NCI-H2196 treated with DMSO at 0.1 percent for 48 hours (cell line): ENCODE results near the gene YARS2.

Experiments
- DNase-seq: peaks from one replicate; lab custom pipeline; 2025; ENCODE audit not compliant: unreplicated experiment; lab: John Stamatoyannopoulos, UW

The YARS2 gene

DNA sequence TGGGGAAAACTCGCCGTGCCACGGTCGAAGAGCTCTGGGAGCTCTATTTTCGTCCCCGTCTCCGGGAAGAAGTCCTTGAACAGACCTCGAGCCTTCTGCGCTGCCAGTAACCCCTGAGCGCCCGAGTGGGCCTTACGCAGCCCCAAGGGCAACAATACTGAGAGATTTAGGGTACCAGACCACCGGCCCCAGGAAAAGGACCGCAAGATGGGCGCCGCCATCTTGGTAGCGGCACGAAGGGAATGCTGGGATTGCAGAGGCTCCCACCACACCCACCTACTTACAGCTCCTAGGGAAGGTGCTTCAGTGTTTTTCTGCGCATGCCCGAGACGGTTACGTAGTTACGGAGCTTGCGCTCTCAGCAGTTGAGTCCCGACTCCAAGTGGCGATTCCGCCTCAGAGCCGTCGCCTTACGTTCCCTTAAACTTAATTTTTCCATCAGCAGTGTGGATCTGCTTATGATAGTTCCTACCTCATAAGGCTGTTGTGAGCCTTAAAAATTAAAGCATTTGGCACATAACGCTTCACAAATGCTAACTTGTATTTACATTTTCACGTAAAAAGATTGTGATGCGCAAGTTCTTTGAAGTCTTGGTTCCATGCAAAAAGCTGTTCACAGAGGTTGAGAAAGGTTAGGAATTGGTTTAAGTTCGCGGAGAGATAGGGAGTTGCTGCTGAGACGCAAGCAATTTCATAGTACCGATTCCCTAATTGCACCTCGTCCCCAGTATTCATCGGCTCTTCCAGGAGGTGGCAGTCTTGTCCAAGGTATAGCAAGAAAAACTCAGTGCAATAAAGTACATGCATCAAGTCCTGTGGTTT, at the start of gene YARS2:
Gene YARS2, minus strand, starts transcription at position 244 of the 822 bp plus-strand sequence. Its CDS starts 23 bp downstream, at position 221.
- DNase-seq: peak; percentile 96

- DNase-seq: no peak
Measured at GRCh38 chr12:32804301-32804700, 48.6 kb upstream of the YARS2 start.

DNA sequence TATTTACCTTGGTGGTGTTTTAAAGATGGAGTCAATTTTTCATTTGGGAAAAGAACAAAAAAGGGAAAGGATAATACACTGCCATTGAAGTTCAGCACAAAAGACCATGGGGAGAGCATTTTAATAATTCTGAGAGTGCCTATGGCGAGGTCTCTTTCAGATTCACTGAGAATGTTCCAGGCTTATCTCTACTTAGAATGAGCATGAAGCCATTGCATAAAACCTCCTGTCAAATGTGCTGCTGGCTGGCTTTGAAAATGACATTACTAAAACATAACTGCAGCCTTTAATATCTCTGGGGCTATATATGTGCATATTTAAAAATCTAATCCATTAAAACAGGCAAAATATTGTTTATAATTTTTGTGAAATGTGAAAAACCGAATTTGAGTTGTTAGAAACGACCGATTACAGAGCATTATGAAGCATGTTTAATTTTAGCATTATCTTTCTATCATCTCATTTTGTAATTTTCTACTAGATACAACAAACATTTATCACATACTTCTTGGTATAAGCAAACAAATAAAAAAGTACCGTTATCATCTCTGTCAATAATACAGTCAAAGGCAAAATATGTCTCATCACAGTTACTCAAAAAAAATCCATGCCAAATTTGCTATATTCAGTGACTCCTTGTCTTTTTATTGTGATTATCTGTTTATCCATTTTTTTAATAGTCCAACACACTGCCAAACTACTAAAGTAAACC, 45.7 kb upstream of the YARS2 start:
- no peak for DNase-seq

GRCh38 chr12:32794281-32794680, 38.6 kb upstream of the YARS2 start:
- DNase-seq: no peak

GRCh38 chr12:32789916-32790315, 34.2 kb upstream of the YARS2 start:
- no peak for DNase-seq

DNA sequence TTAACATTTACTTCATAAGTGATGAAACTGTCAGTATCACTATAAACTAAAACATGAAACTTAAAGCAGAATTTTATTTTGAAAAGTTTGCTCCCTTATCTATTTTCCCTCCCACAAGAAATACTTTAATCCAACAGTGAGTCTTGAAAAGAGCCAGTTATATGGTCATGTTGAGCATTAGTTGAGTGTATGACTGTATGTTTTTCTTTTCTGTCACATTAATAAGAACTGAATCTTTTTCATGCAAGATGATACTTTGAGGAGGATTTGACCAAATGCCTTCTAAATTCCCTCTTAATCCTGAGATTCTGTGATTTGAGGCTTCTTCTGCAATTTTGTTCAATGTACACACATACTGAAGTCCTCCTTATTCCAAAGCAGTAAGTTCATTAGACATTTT, 33.7 kb upstream of the YARS2 start:
- no peak for DNase-seq

GRCh38 chr12:32788405-32788804, 32.7 kb upstream of the YARS2 start:
- DNase-seq: no peak

- DNase-seq: no peak
Measured at GRCh38 chr12:32785557-32785956, 29.9 kb upstream of the YARS2 start.

DNA sequence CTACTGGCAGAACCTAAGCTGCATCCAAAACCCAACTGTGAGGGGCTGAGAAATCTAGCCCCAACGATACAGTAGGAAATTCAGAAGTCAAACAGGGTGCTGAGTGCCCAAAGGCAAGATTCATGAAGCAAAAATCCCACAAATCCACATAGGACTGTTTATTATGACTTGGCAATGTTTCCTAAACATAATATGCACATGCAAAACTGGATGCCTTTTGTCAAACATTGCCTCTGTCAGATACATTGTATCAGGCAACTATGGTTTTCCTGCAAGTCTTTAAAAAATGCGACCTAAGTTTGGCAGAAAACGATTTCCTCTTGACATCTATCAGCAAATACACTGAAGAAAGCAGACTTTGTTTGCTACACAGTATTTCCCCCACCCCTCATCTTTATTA, 27.3 kb upstream of the YARS2 start:
- DNase-seq: no peak

- DNase-seq: no peak
Measured at GRCh38 chr12:32780071-32780470, 24.4 kb upstream of the YARS2 start.

DNA sequence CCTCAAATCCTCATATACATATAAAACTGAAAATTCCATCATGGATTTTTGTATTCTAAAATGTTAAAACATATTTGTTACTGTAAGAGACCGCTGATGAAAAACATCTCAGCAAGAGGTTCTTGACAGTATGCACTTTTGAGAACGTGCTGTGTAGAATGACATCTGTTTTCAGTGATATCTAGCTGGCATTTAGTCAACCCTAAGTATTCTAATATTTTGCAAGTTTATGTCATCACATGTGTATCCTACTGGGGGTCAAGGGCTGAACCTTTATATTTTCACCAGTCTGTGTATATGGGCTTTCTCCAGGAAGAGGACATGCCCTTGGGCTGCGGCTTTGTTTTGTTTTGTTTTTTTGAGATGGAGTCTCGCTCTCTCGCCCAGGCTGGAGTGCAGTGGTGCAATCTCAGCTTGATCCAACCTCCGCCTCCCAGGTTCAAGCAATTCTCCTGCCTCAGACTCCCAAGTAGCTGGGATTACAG, 22.0 kb upstream of the YARS2 start:
- no peak for DNase-seq

- DNase-seq: no peak
Measured at GRCh38 chr12:32777159-32777558, 21.5 kb upstream of the YARS2 start.

DNA sequence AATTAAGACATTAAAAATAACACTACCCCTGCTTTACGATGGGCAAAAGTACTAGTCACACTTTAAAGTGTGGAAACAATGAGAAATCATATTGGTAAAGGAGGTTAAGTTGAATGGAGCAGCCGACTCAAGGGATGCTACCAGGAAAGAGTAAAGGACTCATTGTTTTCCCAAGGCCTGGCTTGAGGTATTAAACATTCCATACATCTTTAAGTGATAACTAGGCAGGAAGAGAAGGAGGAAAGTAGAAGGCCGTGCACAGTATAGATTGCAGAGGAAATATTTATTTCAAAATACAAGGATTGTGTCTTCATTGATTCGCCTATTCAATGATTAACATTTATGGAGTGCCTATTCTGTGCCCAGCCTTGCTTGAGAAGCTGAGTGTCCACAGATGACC, 20.6 kb upstream of the YARS2 start:
- no peak for DNase-seq

- no peak for DNase-seq
Measured at GRCh38 chr12:32773691-32774090, 18.0 kb upstream of the YARS2 start.

DNA sequence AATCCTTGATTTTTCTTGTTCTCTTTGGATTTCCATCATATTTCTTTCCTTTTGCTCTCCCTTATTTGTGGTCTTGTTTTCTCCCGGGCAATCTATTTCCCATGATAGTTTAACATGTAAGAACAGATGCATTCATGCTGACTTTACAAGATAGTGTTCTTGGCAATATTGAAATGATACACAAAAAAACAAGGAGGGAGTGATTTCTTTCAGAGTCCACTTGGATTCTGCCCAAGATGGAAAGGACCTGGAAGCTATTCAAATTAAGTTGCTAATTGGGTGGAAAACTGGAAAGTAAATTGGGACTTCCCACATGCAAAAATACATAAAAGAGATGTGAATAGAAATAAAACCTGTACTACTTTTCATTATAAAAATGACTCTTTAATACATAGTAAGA, 14.4 kb upstream of the YARS2 start:
- no peak for DNase-seq

DNA sequence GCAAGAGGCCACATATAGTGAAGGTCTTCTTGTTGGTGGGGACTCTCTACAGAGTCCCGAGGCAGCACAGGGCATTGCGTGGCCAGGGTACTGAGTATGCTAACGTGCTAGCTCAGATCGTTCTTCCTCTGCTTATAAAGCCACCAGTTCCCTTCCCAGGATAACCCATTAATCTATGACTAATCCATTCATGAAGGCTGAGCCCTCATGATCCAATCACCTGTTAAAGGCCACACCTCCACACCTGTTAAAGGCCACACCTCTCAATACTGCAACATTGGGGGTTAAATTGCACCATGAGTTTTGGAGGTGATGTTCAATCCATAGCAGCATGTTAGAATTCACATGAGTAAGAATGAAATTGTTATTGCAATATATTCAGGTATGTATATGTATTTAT, 12.8 kb upstream of the YARS2 start:
- no peak for DNase-seq

DNA sequence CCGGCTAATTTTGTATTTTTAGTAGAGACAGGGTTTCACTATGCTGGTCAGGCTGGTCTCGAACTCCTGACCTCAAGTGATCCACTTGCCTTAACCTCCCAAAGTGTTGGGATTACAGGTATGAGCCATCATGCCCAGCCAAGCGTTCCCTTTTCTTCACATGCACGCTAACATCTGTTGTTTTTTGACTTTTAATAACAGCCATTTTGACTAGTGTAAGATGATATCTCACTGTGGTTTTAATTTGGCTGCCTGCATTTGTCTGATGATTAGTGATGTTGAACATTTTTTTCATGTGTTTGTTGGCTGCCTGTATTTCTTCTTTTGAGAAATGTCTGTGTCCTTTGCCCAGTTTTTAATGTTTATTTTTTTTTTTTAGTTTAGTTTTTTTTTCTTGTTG, 10.2 kb upstream of the YARS2 start:
- peak; percentile 15 for DNase-seq

- no peak for DNase-seq
Measured at GRCh38 chr12:32761716-32762115, 6.0 kb upstream of the YARS2 start.

DNA sequence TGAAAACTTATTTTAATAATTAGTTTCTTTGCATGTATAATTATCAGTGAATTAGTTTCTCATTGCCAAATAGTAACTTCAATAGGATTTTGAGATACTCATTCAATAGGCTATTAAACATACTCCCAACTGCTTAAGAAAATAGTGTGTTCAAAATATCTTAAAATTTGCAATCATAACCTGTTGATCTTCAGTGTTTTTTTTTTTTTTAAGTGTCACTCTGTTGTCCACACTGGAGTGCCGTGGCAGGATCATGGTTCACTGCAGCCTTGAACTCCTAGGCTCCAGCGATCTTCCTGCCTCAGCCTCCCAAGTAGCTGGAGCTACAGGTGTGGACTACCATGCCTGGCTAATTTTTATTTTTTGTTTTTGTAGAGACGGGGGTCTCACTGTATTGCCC, 1.5 kb upstream of the YARS2 start:
- no peak for DNase-seq

GRCh38 chr12:32756476-32757066, 874 bp upstream of the YARS2 start:
- no peak for DNase-seq

GRCh38 chr12:32755051-32755653, 545 bp downstream of the YARS2 start:
- DNase-seq: peak; percentile 80

DNA sequence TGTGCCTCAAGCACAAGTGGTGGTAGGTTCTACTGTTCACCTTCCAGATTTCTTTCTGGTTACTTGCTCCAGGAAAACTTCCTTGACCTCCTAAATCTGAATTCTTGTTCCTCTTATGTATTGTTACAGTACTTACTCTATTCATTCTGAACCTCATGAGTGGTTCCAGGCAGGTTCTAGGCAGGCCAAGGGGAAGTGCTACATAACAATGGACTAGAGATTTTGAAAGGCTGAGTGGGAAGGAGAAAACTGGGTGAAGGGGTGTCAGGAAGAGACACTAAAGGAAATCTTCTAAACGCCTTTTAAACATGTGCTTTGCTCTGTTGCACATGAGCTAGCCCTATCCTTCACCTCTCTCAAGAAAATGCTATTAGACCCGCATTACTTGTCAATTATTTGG, 1.6 kb downstream of the YARS2 start:
- no peak for DNase-seq
